Measurements from ENCODE around the gene AQP12A.

AQP12A gene

DNA sequence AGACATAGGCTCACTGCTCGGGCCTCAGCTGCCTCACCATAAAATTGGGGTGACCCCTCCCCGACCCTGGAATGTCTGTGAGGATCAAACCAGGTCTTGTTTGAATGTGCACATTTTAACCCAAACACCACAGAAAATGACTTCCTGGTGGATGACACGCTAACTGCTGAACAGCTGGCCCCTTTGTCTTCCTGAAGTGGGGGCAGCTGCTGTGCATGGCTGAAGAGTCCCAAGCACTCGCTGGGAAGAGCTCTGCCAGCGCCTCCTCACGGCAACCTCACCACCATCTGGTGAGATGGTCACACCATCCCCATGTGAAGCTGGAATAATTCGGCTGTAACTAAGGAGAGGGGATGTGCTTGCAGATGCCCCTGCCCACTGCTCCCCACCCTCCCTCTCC, 34.0 kb downstream of the AQP12A start:
- peak in 1 of 2 experiments; percentile 69 for DNase-seq

DNA sequence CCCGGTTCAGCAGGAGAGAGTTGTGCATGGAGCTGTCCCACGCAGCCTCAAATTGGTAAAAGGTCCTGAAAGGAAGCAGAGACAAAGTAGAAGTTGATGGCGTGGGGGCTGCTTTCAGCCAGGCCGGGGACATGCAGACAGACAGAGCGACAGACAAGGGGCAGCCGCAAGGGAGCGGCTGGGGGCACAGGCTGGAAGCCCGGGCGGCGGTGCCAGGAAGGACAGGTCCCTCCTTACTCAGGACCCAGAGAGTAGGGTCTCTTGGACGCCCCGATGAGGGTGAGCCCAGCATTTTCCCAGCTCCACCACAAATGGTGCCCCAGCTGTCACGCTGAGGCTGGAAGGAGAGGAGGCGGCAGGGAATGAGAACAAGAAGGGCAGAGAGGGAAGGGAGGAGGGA, 35.2 kb downstream of the AQP12A start:
- DNase-seq: no peak

DNA sequence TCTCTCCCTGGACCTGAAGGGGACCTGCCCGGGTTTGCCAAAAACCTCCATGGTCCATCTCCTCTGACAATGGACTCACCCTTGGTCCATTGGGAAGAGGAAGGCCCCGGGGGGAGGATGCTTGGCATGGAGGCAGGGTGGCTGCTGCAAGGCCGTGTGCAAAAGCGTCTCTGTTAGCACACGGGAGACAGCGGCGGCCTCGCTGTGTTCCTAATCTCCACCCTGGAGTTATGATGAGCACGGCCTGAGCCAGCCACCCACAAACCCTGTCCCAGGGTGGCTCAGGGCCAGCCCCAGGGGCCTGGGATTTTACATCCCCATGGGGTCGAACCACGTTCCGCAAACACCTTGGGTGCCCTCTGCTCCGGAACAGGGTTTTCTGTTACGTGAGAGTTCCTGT, 35.8 kb downstream of the AQP12A start:
- no peak for DNase-seq

DNA sequence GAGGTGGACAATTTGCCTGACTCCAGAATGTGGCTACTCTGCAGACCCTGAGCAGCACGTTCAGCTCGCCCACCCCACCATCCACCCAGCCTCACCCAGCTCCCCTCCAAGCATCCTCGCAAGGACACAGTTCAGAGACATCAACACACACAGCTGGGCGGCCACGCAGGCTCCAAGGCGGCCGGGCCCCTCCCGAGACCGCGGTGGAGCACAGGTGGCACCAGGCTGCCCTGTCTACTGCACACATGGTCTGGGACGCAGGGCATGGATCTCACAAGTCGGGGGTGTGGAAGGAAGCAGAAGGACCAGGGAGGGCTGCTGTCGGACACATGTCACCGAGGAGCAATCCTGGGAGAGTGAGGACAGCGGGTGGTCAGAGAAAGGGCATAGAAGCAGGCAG, 36.2 kb downstream of the AQP12A start:
- no peak for DNase-seq

DNA sequence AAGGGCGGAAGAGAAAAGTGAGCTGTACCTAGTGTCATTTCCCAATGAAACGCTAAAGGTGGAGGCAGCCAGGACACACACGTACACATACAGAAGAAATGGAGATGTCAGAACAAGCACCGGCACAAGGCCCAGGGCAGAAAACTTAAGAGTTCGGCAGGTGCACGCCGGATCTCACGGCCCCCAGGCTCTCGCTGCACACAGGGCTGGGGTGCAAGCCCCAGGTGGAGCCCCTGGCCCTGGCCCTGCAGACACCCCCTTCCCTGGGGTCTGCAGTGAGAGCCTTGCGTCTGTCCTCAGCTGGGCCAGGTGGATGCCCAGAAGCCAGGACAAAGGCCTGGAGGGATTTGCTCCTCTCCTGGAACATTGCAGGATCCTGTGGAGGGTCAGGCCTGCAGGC, 36.7 kb downstream of the AQP12A start:
- no peak for DNase-seq

DNA sequence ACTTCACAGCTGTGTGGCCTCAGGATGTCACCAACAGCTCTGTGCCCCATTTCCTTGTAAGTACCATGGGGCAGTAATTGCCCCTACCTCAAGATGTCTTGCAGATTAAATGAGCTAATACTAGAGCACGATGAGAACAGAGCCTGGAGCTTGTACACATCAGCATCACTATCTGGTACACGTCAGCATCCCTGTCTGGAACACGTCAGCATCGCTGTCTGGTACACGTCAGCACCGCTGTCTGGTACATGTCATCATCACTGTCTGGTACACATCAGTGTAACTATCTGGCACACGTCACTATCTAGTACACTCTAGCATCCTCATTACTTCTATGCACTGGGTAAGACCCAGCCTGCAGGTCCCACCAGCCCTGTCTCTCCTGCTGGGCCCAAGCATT, 37.2 kb downstream of the AQP12A start:
- no peak for DNase-seq

DNA sequence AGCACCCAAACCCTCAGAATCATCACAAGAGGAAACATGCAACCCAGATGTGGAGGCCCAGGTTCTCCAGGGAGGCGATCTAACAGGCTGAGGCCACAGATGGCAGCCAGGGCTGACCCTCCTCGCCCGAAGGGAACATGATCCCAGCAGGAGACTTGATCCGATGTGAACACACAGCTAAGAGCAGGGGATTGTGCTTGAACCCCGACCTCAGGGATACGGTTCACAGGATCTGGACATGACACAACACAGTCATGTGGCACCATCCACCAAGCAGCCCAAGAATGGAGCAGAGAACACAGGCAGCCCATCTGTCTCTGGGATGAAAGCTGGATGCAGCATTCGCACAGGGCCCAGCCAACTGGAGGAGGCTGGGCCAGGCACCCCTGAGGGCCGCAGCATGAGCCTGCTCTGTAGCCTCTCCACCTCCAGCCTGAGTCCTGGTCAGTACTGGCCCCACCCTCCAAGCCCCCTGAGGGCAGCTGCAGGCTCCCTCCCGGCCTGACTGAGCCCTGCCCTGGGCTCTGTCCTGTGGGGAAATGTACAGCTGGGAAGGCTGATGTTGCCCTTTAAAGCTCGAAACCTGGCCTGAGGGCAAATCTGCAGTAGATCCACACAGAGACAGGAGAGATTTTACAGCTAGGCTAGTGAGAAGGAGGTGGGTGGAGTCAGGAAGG, 39.0 kb downstream of the AQP12A start:
- no peak for DNase-seq

DNA sequence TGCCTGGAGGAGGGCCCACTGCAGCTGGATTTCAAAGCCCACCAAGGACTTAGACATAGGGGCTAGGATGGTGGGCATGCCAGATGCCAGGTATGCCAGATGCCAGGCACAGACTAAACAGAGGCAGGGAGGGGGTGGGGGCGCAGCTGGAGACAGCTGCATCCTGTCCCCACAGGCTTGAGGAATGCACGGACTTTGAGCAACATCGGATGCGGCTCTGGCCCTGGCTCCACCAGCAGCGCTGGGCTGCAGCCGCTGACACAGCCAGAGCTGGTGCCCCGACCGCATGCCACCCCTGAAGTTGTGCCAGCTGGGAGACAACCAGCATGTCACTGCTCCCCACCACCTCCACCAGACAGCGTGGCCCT, 39.5 kb downstream of the AQP12A start:
- DNase-seq: no peak

DNA sequence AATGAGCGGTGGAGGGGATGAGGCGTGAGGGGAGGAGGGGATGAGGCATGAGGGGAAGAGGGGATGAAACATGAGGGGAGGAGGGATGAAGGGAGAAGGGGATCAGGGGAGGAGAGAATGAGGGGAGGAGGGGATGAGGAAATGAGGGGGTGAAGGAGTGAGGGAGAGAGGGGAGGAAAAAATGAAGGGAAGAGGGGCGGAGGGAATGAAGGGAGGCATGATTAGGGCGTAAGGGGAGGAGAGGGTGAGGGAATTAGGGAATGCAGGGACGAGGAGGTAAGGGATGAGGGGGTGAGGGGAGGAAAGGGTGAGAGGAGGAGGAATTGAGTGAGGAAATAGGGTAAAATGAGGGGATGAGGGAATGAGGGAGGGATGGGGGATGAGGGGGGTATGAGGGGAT, 40.5 kb downstream of the AQP12A start:
- DNase-seq: no peak

DNA sequence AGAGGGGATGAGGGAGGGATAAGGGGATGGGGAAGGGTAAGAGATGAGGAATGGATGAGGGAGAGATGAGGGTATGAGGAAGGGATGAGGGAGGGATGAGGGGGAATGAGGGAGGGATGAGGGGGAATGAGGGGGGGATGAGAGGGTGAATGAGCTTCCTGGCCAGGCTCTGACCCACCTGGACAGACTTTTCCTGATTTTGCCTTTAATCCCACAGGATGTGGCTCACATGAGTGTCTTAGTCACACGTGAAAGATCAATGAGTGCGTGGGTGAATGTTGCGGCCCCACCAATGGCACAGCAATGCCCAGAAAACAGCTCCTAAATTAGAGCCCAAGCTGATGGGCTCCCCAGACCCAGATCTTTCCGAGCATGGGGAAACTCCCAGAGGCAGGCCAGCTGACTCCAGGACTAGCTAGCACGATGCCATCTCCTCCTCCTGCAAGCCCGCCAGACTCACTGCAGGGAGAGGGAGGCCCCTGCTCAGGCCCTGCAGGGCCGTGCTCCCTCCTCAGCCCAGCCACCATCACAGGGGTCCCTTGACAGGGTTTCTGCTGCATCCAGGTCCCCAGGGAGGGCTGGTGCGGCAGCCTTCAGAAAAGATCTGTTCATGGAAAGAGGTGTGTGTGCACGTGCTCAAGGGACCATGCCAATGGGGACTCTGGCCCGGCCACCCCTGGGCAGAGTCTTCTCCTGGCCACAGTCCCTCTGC, 41.4 kb downstream of the AQP12A start:
- DNase-seq: no peak

DNA sequence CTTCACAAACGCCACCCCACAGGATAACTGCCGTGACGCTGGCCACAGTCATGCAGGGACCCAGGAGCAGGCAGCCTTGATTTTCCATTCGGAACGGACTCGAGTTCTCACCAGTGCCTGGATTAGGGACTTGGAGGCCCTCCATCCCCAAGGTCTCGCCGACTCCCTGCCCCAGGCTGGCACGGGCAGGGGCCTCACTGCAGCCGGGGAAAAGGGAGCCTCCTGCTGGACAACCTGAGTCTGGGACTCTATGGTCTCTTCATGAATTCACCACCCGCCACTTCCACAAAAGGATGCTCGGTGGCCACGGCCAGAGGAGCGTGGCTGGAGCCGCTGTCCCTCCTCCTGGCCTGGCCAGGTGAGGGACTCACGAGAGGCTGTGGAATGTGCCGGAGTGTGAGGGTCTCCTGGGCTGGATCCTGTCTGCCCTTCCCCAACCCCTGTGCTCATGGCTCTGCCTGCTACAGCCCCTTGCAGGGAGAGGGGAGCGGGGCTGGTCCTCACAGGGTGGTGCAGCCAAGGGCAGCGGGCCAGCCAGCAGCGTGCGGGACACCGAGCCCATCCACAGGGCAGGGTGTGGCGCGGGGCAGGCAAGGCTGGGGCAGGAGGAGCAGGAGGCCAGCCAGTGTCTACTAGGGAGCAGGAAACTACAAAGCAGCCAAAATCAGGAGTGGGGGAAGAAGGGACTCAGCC, 42.3 kb downstream of the AQP12A start:
- no peak for DNase-seq

DNA sequence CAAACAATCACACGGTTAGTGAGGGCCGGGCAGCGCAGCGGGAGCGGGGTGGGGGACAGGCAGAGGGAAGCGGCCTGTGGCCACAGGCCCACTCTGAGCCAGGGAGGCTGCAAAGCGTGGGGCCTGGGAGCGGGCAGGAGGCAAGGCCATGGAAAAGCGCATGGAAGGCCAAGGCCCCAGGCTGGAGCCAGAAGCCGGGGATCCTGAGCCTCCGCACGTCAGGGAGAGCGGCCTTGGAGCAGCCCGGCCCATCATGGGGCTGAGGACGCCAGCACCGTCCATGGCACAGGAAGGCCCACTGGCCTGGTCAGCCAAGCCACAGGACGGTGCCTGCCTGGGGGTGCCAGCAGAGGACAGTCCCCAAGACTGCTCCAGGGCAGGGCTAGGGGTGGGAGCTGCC, 43.1 kb downstream of the AQP12A start:
- DNase-seq: no peak

DNA sequence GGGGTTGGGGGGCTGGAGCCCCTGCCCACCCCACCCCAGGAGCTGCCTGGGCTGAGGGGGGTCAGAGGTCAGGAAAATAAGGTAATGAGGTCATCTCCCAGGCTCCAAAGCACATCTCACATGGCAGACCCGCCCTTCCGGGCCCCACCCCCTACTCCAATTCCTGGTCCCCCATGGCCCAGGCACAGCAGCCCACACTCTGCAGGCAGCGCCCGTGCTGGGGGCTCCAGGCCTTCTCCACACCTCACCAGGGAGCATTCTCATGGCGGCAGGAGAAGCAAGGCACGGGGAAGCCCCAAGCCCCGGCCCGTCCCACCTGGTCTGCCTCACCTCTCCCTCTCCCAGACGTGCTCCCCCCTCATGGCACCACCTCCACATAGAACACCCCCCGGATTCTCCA, 43.8 kb downstream of the AQP12A start:
- no peak for DNase-seq

DNA sequence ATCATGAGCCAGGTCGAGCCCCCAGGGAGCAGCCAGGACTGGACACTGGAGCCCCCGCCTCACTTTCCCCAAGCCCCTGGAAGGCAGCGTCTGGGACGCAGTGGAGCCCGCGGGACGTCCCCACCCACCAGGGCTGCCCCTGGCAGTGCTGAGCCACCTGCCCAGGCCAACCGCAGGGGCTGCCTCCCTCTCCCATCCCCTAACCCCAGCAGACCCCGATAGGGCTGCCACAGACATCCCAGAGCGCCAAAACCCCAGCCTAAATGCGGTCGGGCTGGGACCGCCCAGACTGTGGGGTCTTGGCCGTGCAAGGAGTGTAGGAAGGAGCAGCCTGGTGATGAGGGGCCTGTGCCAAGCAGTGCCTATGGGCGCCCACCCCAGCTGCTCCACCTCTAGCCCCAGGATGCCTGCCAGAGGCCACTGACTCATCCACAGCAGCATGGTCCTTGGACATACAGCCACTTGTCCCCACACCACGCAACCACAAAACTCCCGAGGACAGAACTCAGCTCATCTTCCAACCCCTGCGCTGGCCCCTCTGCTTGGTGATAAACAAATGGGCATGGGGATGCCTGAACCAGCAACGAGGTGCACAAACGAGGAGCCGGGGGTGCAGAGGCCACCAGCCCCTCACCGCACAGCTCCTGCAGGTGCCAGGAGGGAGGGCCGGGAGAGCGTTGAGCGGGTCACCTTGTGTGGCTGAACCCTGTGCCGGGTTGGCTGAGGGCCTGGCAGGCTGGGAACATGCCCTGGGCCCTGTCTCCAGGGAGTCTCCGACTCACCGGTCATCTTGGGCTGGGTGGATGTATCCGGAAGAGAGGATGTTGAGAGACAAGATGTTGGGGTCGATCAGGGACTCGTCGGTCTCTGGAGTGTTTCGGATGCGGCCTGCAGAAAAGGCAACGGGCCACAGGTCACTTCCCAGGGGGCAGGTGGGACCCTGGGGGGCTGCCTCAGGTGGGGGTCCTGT, 44.9 kb downstream of the AQP12A start:
- DNase-seq: no peak

DNA sequence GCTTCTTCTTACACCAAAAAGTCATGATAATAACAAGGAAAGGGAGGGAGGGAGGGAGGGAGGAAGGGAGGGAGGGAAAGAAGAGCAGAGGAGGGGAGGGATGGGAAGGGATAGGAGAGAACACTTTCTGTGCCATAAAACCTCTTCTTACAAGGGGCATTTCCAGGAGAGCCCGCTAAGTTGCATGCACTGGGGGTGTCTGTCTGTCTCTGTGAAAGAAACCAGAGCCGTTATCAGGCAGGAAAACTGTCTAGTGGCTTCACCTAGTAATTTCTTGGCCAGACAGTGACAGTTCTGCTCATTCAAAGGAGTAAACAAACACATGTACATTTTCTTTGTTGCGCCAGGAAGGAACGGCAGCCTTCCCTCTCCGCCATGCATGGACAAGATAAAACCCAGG, 45.8 kb downstream of the AQP12A start:
- DNase-seq: no peak

DNA sequence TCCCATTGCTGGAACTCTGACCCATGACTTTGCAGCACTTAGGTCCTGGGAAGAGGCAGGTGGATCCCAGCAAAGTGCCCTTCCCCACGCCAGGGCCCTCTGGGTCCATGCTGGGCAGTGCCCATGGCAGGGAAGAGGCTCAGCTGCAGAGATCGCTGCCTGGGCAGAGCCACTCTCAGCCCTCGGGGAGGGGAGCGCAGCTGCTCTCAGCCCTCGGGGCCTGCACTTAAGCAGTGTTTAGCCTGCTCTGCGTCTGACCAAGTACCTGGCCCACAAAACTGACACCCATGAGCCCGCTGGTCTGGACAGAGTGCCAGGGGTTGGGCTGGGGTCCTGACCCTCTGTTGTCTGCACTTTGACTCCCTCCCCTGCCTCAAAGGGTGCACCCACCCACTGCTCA, 46.3 kb downstream of the AQP12A start:
- DNase-seq: no peak

DNA sequence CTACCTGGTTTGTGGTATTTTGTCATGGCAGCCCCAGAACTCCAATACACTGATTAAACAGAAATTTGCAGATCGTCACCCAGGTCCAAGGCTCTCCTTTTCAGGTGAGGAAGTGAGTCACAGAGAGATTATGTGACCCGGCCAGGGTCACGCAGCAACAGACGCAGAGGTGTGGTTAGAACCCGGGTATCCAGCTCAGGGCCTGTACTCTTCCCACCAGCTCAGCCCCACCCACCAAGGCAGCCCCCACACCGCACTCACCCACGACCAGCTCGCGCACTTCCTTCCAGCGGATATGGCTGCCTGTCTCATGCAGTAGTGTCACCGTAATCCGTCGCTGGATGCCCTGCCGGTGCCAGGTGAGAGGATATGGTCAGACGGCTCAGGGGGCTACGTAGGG, 48.1 kb downstream of the AQP12A start:
- DNase-seq: no peak

DNA sequence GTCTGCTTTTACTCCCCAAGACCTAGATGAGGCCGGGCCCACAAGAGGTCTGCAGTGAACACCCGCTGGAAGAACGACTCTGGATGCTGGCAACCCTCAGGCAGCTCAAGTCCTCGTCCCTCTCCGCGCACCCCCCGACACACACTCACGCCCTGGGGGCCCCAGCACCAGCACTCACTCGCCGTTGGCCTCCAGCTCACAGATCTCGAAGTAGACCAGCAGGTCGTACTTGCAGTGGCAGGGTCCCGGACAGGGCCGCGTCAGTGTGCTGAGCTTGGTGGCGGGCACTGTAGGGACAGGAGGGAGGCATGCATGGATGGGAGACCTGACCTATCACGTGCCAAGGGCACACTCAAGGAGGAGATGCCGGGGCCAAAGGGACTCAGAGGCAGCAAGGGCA, 49.4 kb downstream of the AQP12A start:
- DNase-seq: no peak

DNA sequence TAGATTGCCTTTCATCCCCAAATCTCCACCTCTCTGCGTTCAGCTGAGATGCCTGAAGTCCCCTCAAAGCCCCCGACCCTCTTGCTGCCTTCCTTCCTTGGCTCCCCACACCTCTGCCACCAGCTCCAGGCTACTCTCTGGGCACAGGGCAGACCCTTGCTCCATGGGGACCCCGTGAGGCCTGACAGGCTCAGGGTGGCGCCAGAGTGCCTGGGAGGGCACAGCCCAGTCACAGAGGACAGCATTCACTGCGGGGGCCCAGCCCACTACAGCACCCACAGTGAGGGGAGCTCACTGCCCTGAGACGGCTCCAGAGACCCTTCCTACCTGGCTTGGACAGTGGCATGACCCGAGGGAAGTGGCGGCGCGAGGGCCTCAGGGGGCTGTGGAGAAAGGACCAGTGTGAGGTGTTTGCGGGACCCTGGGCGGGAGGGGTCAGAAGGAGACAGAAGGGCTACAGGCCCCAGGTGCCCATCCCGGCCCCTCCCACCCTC, 51.0 kb downstream of the AQP12A start:
- DNase-seq: no peak

DNA sequence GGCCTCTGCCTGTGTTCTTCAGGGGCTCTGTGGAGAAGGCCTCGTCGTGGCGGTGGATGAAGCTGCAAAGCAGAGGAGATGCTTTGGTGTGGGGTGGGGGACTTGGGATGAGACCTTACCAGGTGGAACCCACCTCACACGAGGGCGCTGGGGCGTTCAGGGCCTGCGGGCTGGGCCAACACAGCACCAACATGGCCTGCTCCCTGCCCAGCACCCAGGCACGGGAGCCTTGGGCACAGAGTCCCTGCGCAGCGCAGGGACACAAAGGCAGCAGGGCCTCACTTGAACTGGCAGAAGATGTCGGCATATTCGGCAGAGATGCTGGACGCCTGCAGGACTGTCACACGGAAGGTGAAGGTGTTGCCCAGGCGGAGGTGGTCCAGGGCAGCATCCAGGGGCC, 53.8 kb downstream of the AQP12A start:
- no peak for DNase-seq

DNA sequence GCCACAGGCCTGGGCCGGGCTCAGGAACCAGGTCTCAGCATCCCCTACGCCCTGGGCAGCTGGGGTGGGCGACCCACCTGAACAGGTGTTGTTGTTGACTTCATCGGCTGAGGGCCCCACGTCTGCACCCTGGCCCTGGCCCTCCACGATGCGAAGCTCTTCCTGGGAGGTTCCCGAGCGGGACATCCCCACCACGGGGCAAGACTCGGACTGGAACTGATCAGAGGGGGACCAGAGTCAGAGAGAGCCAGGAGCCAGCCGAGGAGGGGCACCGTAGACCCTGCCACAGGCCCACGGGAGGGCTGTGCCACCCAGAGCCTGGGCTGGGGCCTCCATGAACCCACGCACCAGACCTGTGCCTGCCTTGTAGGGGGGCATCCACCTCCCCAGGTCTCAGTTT, 54.3 kb downstream of the AQP12A start:
- no peak for DNase-seq

DNA sequence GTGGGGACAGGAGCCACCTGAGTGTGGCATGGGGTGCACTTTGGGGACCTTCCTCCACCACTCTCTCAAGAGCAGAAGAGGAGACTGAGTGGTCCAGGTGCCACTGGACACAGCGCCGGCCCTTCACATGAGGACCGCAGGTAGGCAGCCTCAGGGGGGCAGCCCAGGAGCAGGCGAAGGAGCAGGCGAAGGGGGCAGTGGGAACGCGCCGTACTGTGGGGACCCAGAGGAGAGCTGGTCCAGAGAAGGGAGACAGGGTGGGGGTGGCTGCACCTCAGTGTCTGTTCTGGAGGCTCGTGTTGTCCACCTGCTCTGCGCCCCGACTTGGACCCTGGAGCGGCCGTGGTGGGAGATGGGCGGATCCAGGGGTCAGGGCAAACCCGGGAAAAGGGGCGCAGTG, 55.0 kb downstream of the AQP12A start:
- no peak for DNase-seq

DNA sequence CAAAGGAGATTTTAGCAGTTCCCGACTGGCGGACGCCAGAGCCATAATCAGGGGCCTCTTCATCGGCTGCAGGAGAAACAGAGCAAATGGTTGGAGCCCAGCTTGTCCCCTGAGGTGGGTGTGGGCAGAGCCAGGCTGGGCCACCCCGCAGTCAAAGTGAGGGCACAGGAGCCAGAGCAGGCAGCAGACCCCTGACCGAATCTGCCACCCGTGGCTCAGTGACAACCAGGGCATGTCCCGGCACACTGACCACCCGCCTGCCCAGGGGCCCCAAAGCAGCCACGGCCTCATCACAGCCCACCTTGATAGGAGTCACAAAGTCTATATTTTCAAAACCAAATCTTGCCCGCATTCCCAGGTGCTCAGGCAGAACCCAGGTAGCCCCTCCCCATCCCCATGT, 55.6 kb downstream of the AQP12A start:
- DNase-seq: no peak

Measured in NCI-H446 (cell line).